Ishikawa (cell line): ENCODE data around the gene COX14.

Source experiments
- CEBPB ChIP-seq: IDR thresholded peaks from 2 replicates; pipeline ENCODE4 v1.6.1; 2012
- CREB1 ChIP-seq: IDR thresholded peaks from 2 replicates; pipeline ENCODE4 v1.6.1; 2012; ENCODE audit warnings: low read depth
- EGR1 ChIP-seq: IDR thresholded peaks from 2 replicates; pipeline ENCODE4 v1.6.1; 2012
- EP300 ChIP-seq: IDR thresholded peaks from 2 replicates; pipeline ENCODE4 v1.6.1; 2012; ENCODE audit warnings: borderline replicate concordance
- FOXM1 ChIP-seq: IDR thresholded peaks from 2 replicates; pipeline ENCODE4 v1.6.1; 2012; ENCODE audit warnings: low read depth, borderline replicate concordance
- MAX ChIP-seq: IDR thresholded peaks from 2 replicates; pipeline ENCODE4 v1.6.1; 2012
- NFIC ChIP-seq: IDR thresholded peaks from 2 replicates; pipeline ENCODE4 v1.6.1; 2012
- RAD21 ChIP-seq: IDR thresholded peaks from 2 replicates; pipeline ENCODE4 v1.6.1; 2012; ENCODE audit warnings: low read depth
- TAF1 ChIP-seq: IDR thresholded peaks from 2 replicates; pipeline ENCODE4 v1.6.1; 2012; ENCODE audit warnings: low read depth, mild to moderate bottlenecking
- TCF12 ChIP-seq: IDR thresholded peaks from 2 replicates; pipeline ENCODE4 v1.6.1; 2012; ENCODE audit warnings: low read depth
- TEAD4 ChIP-seq: IDR thresholded peaks from 2 replicates; pipeline ENCODE4 v1.6.1; 2012
- USF1 ChIP-seq: IDR thresholded peaks from 2 replicates; pipeline ENCODE4 v1.6.1; 2012
- YY1 ChIP-seq: IDR thresholded peaks from 2 replicates; pipeline ENCODE4 v1.6.1; 2012; ENCODE audit warnings: low read depth
- ZBTB7A ChIP-seq: IDR thresholded peaks from 2 replicates; pipeline ENCODE4 v1.6.1; 2012; ENCODE audit warnings: low read depth
- TF ChIP-seq, protein P1 (sequence below): IDR thresholded peaks from 2 replicates; pipeline ENCODE4 v1.6.1; 2012; ENCODE audit warnings: low read depth, mild to moderate bottlenecking

COX14 gene

DNA sequence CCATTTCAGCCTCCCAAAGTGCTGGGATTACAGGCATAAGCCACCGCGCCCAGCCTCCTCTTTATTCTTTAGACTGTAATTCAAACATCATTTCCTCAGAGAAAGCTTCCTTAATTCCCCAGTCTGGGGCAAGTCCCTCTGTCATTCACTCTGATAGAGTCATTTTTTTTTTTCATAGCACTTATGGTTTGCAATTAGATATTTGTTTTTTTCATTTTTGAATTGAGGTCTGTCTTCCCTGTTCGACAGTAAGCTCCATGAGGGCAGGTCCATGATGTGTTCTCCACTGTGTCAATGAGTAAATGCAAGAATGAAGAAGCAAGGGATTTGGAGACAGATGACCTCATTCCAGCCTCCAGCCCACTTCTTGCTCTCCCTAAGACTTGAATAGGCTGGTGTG, 42.5 kb upstream of the COX14 start:
- TF ChIP-seq, protein P1, sequence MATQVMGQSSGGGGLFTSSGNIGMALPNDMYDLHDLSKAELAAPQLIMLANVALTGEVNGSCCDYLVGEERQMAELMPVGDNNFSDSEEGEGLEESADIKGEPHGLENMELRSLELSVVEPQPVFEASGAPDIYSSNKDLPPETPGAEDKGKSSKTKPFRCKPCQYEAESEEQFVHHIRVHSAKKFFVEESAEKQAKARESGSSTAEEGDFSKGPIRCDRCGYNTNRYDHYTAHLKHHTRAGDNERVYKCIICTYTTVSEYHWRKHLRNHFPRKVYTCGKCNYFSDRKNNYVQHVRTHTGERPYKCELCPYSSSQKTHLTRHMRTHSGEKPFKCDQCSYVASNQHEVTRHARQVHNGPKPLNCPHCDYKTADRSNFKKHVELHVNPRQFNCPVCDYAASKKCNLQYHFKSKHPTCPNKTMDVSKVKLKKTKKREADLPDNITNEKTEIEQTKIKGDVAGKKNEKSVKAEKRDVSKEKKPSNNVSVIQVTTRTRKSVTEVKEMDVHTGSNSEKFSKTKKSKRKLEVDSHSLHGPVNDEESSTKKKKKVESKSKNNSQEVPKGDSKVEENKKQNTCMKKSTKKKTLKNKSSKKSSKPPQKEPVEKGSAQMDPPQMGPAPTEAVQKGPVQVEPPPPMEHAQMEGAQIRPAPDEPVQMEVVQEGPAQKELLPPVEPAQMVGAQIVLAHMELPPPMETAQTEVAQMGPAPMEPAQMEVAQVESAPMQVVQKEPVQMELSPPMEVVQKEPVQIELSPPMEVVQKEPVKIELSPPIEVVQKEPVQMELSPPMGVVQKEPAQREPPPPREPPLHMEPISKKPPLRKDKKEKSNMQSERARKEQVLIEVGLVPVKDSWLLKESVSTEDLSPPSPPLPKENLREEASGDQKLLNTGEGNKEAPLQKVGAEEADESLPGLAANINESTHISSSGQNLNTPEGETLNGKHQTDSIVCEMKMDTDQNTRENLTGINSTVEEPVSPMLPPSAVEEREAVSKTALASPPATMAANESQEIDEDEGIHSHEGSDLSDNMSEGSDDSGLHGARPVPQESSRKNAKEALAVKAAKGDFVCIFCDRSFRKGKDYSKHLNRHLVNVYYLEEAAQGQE = no peak
- TF ChIP-seq CREB1 = no peak

- TF ChIP-seq FOXM1 = no peak
- no peak for TF ChIP-seq ZBTB7A
- TF ChIP-seq TAF1 = no peak
- peak; percentile 94 for TF ChIP-seq RAD21
- TF ChIP-seq EGR1 = no peak
- TF ChIP-seq, protein P1 = no peak
- no peak for TF ChIP-seq USF1
Measured at GRCh38 chr12:50070314-50071060, 41.5 kb upstream of the COX14 start.

- TF ChIP-seq YY1 (no peak), CREB1 (no peak), MAX (no peak), TCF12 (no peak), EP300 (no peak), TAF1 (no peak)
- TF ChIP-seq, protein P1 = no peak
Measured at GRCh38 chr12:50072198-50072907, 39.7 kb upstream of the COX14 start.

DNA sequence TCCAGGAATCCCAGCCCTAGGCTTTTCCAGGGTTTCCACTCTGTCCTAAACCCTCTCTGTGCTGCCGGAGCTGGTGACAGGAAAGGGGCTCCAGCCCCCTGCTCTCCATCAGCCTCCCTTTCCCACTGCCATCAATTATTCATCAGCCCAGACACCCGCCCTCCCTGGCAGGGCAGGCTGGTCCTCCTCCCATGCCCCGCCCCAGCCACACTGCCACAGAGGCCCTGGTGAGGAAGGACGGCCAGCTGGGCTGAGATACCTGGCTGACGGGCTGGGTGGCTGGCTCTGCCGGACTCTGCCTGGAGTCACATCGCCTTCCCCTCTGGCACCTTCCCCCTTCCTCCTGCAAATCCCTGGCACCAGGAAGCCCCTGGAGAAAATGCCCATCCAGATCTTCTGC, 38.8 kb upstream of the COX14 start:
- no peak for TF ChIP-seq MAX
- TF ChIP-seq TCF12 = no peak
- no peak for TF ChIP-seq EGR1
- TF ChIP-seq RAD21 = no peak
- TF ChIP-seq USF1 = no peak
- no peak for TF ChIP-seq TAF1
- no peak for TF ChIP-seq CREB1
- no peak for TF ChIP-seq NFIC
- TF ChIP-seq, protein P1 = no peak
- TF ChIP-seq ZBTB7A = no peak
- TF ChIP-seq YY1 = no peak
- TF ChIP-seq FOXM1 = no peak
- TF ChIP-seq TEAD4 = no peak
- TF ChIP-seq EP300 = no peak
- TF ChIP-seq CEBPB = no peak
